K562 (cell line): ENCODE results near the gene SEC61A1. TPM values are rescaled to one million over a fixed set of nuclear protein-coding genes. Genes with fewer than 3 reads are reported as not detected.

ENCODE experiments used
- CEBPG ChIP-seq, 3 experiments: fragments of 200-800 bp in 1 of 3; sonication (Bioruptor generic) in 1 of 3; sonication (generic) in 1 of 3; formaldehyde crosslinking in 1 of 3; IDR thresholded peaks in 2 of 3; conservative IDR thresholded peaks in 1 of 3; 2 replicates each; pipeline versions ENCODE4 v1.6.1 to v1.8.0; 2016 to 2022; ENCODE audit warnings: missing compliant biosample characterization in 2 of 3, missing genetic modification characterization in 2 of 3, mild to moderate bottlenecking in 1 of 3, missing genetic modification reagents in 1 of 3
- KAT2B ChIP-seq: IDR thresholded peaks from one replicate; pipeline ENCODE4 v1.6.1; 2012; ENCODE audit warnings: low read depth, mild to moderate bottlenecking, control low read depth, inconsistent platforms, low read length, moderate library complexity
- MGA ChIP-seq: fragments of 450-650 bp; IDR thresholded peaks from 2 replicates; pipeline ENCODE4 v1.6.1; 2016; ENCODE audit warnings: mild to moderate bottlenecking, moderate library complexity
- NCOA2 ChIP-seq, 2 experiments: fragments of 450-650 bp; IDR thresholded peaks; 2 replicates each; pipeline ENCODE4 v1.6.1; 2018; ENCODE audit warnings: mild to moderate bottlenecking in 2 of 2, moderate library complexity in 1 of 2; ENCODE audit not compliant: partially characterized antibody in 2 of 2
- NRF1 ChIP-seq, 2 experiments: fragments of 450-650 bp; IDR thresholded peaks in 1 of 2; conservative IDR thresholded peaks in 1 of 2; 2 replicates each; pipeline ENCODE4 v1.6.1; 2014; ENCODE audit warnings: mild to moderate bottlenecking in 2 of 2
- PCBP1 ChIP-seq: fragments of 200-400 bp; formaldehyde crosslinking; IDR thresholded peaks from 2 replicates; pipeline ENCODE4 v1.6.1; 2018; ENCODE audit warnings: mild to moderate bottlenecking, low read depth, low read length; ENCODE audit not compliant: poor library complexity, severe bottlenecking
- SNIP1 ChIP-seq: fragments of 450-650 bp; IDR thresholded peaks from 2 replicates; pipeline ENCODE4 v1.7.1; 2017; ENCODE audit warnings: low read depth, mild to moderate bottlenecking
- ZNF398 ChIP-seq: fragments of 250-450 bp; sonication (Bioruptor Pico); IDR thresholded peaks from 2 replicates; pipeline ENCODE4 v1.8.0; 2021; ENCODE audit warnings: moderate library complexity, mild to moderate bottlenecking, inconsistent platforms
- ZNF518B ChIP-seq: fragments of 250-450 bp; sonication (Bioruptor Pico); IDR thresholded peaks from 2 replicates; pipeline ENCODE4 v1.5.0; 2021; ENCODE audit warnings: mild to moderate bottlenecking, moderate library complexity
- ZSCAN29 ChIP-seq: fragments of 450-650 bp; IDR thresholded peaks from 2 replicates; pipeline ENCODE4 v1.6.1; 2017
- polyA plus RNA-seq, 8 experiments: library from polyadenylated mRNA; depleted of rRNA in 4 of 8; stranded (reverse) in 5 of 8; unstranded in 3 of 8; fragments of >200 nt; fragmentation: Nextera tagmentation in 2 of 8; fragmentation: Illumina TruSeq in 1 of 8; extraction: Ambion mirVana in 2 of 8; extraction: Trizol in 1 of 8; gene quantifications; 2 replicates each; pipeline versions ENCODE4 v1.2.1 to v1.2.3, GENCODE V29; 2011 to 2014; ENCODE audit warnings: inconsistent platforms in 1 of 8, missing spikeins in 1 of 8
- total RNA-seq, 7 experiments: library from RNA; depleted of rRNA in 6 of 7; stranded (reverse); fragments of >200 nt in 6 of 7; fragmentation: Illumina TruSeq in 2 of 7; extraction: Trizol in 2 of 7; gene quantifications; 2 replicates each; pipeline versions ENCODE4 v1.2.1 to v1.2.3, GENCODE V29; 2011 to 2021; ENCODE audit warnings: low replicate concordance in 1 of 7

Gene SEC61A1
- total and polyA plus RNA-seq, 9 of the 15 experiments (the other 6 are each of a cell fraction or from before 2014, with no cell fraction given): 1.9 to 140 (median 79.1) TPM

GRCh38 chr3:128064962-128065361, 12.7 kb downstream of the SEC61A1 start (continued):
- TF ChIP-seq MGA: no peak
- no peak for TF ChIP-seq NRF1 (conservative IDR thresholded peaks at IDR 0.05 in 1 of 2, IDR thresholded peaks at IDR 0.05 in 1 of 2)
- no peak for TF ChIP-seq PCBP1
- TF ChIP-seq SNIP1: no peak
- TF ChIP-seq CEBPG (CRISPR knock-in tag; IDR thresholded peaks at IDR 0.05): no peak
- no peak for TF ChIP-seq CEBPG (tag; conservative IDR thresholded peaks at IDR 0.05 in 1 of 2, IDR thresholded peaks at IDR 0.05 in 1 of 2)
- no peak for TF ChIP-seq NCOA2 (IDR thresholded peaks at IDR 0.05; ENCODE audit: partially characterized antibody in 2 of 2)
- no peak for TF ChIP-seq ZNF518B (CRISPR knock-in tag)
- TF ChIP-seq ZNF398 (CRISPR knock-in tag): no peak
- TF ChIP-seq ZSCAN29: no peak
- no peak for TF ChIP-seq KAT2B
